ENCODE data around the gene CDKN1A. TPM values are rescaled to one million over a fixed set of nuclear protein-coding genes. Genes with fewer than 3 reads are reported as not detected.

The CDKN1A gene
- total RNA-seq, 1 donor from 2014 or later, result 353 TPM

- TF ChIP-seq CTCF (IDR thresholded peaks at IDR 0.05), result no peak
- no peaks in the 10 kb centered on the region for H3K36me3 ChIP-seq
- H3K4me3 ChIP-seq, result no peak overlapping the region
- peaks cover 0 to 2% of the 10 kb centered on the region in 2 donors for H3K4me1 ChIP-seq
- no peaks in the 10 kb centered on the region for H3K9me3 ChIP-seq
- H3K27ac ChIP-seq, result no peak overlapping the region
- no peak for DNase-seq (ENCODE audit: low spot score in 2 of 2)
- no peaks in the 10 kb centered on the region for H3K27me3 ChIP-seq
- intact Hi-C loops (cut with DNase I), result no loop called here
Observed at GRCh38 chr6:36657942-36658544, 20.5 kb upstream of the CDKN1A start.

- Histone ChIP-seq H3K27ac (no peak overlapping the region), H3K9me3 (no peaks in the 10 kb centered on the region), H3K27me3 (no peaks in the 10 kb centered on the region), H3K4me1 (peaks cover 0 to 2% of the 10 kb centered on the region in 2 donors), H3K36me3 (no peaks in the 10 kb centered on the region), H3K4me3 (no peak overlapping the region)
- DNase-seq (ENCODE audit: low spot score in 2 of 2), result no peak
- intact Hi-C loops (cut with DNase I), result no loop called here
- no peak for TF ChIP-seq CTCF (IDR thresholded peaks at IDR 0.05)
Observed at GRCh38 chr6:36659271-36659670, 19.2 kb upstream of the CDKN1A start.

GRCh38 chr6:36660771-36661471 is 17.6 kb upstream of the CDKN1A start:
- H3K36me3 ChIP-seq, result no peaks in the 10 kb centered on the region
- DNase-seq (ENCODE audit: low spot score in 2 of 2), result no peak
- TF ChIP-seq CTCF (IDR thresholded peaks at IDR 0.05), result no peak
- no peak overlapping the region for H3K27ac ChIP-seq
- H3K27me3 ChIP-seq, result no peaks in the 10 kb centered on the region
- intact Hi-C loops (cut with DNase I), result no loop called here
- H3K4me1 ChIP-seq, result peaks cover 0 to 2% of the 10 kb centered on the region in 2 donors
- H3K9me3 ChIP-seq, result no peaks in the 10 kb centered on the region
- peak overlapping the region in 1 of 2 donors; percentile 41 for H3K4me3 ChIP-seq

- Histone ChIP-seq H3K4me3 (no peak overlapping the region), H3K27ac (no peak overlapping the region), H3K9me3 (no peaks in the 10 kb centered on the region), H3K4me1 (peaks cover 6 to 10% of the 10 kb centered on the region in 2 donors), H3K36me3 (no peaks in the 10 kb centered on the region), H3K27me3 (no peaks in the 10 kb centered on the region)
- TF ChIP-seq CTCF (IDR thresholded peaks at IDR 0.05), result no peak
- intact Hi-C loops (cut with DNase I), result no loop called here
- no peak for DNase-seq (ENCODE audit: low spot score in 2 of 2)
Observed at GRCh38 chr6:36662380-36662779, 16.1 kb upstream of the CDKN1A start.

GRCh38 chr6:36662827-36663256 is 15.7 kb upstream of the CDKN1A start:
- no peaks in the 10 kb centered on the region for H3K9me3 ChIP-seq
- H3K36me3 ChIP-seq, result no peaks in the 10 kb centered on the region
- H3K4me3 ChIP-seq, result no peak overlapping the region
- no peak for DNase-seq (ENCODE audit: low spot score in 2 of 2)
- peaks cover 7 to 12% of the 10 kb centered on the region in 2 donors for H3K4me1 ChIP-seq
- no peaks in the 10 kb centered on the region for H3K27me3 ChIP-seq
- TF ChIP-seq CTCF (IDR thresholded peaks at IDR 0.05), result no peak
- no peak overlapping the region for H3K27ac ChIP-seq
- intact Hi-C loops (cut with DNase I), result no loop called here
